ENCODE measurements around the gene SDK2. TPM values are rescaled to one million over a fixed set of nuclear protein-coding genes. Genes with fewer than 3 reads are reported as not detected.

SDK2 gene
- total RNA-seq, 4 donors from 2014 or later, result 1.4 to 6.8 (median 3.3) TPM

DNA sequence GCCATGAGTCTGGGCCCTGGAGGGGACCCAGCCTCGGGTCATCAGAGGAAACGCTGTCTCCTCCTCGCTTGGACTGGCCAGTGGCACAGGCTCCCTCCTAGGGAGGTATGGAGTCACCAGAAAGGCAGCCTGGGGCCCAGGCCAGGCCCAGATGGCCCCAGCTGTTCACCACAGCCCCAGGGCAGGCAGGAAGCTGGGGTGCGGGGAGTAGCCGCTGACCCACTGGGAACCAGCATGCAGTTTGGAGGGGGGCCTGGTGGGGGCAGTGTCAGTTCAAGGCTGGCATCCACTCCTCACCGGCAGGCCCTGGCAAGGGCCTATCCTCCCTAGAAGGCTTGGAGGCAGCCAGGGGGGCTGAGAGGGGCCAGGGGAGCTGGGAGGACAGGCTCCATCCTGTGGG lies 48.8 kb downstream of the SDK2 start:
- no peak overlapping the region for H3K4me3 ChIP-seq
- H3K36me3 ChIP-seq, result no peaks in the 10 kb centered on the region
- no peak overlapping the region for H3K27ac ChIP-seq
- peaks cover 5% of the 10 kb centered on the region for H3K4me1 ChIP-seq
- no peaks in the 10 kb centered on the region for H3K27me3 ChIP-seq
- no peaks in the 10 kb centered on the region for H3K9me3 ChIP-seq
- TF ChIP-seq, protein P1, sequence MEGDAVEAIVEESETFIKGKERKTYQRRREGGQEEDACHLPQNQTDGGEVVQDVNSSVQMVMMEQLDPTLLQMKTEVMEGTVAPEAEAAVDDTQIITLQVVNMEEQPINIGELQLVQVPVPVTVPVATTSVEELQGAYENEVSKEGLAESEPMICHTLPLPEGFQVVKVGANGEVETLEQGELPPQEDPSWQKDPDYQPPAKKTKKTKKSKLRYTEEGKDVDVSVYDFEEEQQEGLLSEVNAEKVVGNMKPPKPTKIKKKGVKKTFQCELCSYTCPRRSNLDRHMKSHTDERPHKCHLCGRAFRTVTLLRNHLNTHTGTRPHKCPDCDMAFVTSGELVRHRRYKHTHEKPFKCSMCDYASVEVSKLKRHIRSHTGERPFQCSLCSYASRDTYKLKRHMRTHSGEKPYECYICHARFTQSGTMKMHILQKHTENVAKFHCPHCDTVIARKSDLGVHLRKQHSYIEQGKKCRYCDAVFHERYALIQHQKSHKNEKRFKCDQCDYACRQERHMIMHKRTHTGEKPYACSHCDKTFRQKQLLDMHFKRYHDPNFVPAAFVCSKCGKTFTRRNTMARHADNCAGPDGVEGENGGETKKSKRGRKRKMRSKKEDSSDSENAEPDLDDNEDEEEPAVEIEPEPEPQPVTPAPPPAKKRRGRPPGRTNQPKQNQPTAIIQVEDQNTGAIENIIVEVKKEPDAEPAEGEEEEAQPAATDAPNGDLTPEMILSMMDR (IDR thresholded peaks at IDR 0.05), result peak in 1 of 2 donors; percentile 27
- TF ChIP-seq POLR2A (IDR thresholded peaks at IDR 0.05) (no peak), EP300 (IDR thresholded peaks at IDR 0.05) (no peak), POLR2AphosphoS5 (IDR thresholded peaks at IDR 0.05) (no peak)
- DNase-seq (ENCODE audit: low spot score in 2 of 2), result no peak
- no CpG with 5 or more reads among the region's 6 CpGs for WGBS

GRCh38 chr17:73595068-73595467 lies 49.2 kb downstream of the SDK2 start:
- Histone ChIP-seq H3K4me3 (no peak overlapping the region), H3K27ac (no peak overlapping the region), H3K9me3 (no peaks in the 10 kb centered on the region), H3K27me3 (no peaks in the 10 kb centered on the region), H3K36me3 (no peaks in the 10 kb centered on the region), H3K4me1 (peaks cover 5% of the 10 kb centered on the region)
- WGBS, result 99% methylated on average over 6 of the region's 6 CpGs
- TF ChIP-seq POLR2AphosphoS5 (IDR thresholded peaks at IDR 0.05) (no peak), POLR2A (IDR thresholded peaks at IDR 0.05) (no peak), EP300 (IDR thresholded peaks at IDR 0.05) (no peak)
- TF ChIP-seq, protein P1 (IDR thresholded peaks at IDR 0.05), result no peak
- DNase-seq (ENCODE audit: low spot score in 2 of 2), result no peak

GRCh38 chr17:73594598-73594997 lies 49.6 kb downstream of the SDK2 start:
- whole genome bisulfite sequencing, result 100% methylated on average over 1 of the region's 1 CpG
- H3K27ac ChIP-seq, result no peak overlapping the region
- no peak overlapping the region for H3K4me3 ChIP-seq
- no peaks in the 10 kb centered on the region for H3K9me3 ChIP-seq
- DNase-seq (ENCODE audit: low spot score in 2 of 2), result no peak
- TF ChIP-seq, protein P1 (IDR thresholded peaks at IDR 0.05), result no peak
- peaks cover 5% of the 10 kb centered on the region for H3K4me1 ChIP-seq
- H3K36me3 ChIP-seq, result no peaks in the 10 kb centered on the region
- no peaks in the 10 kb centered on the region for H3K27me3 ChIP-seq

DNA sequence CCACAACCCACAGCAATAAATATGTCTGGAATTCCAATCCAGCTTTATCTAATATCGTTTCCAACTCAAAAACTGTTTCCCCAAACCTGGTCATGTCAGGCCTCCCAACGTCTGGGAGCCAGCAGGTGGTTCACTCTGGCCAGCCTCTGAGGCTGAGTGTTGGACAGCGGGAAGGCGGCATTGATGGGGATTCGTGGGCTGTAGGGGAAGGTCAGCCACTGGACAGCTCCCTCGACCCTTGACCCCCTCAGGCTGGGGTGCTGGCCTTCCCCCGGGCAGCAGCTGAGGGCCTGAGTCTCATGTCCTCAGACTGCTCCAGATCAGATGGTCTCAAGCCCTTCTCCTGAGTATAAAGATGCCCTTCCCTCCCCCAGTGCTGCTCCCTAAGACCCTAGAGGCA lies 50.2 kb downstream of the SDK2 start:
- H3K9me3 ChIP-seq, result no peaks in the 10 kb centered on the region
- H3K36me3 ChIP-seq, result no peaks in the 10 kb centered on the region
- no peaks in the 10 kb centered on the region for H3K27me3 ChIP-seq
- no peak for TF ChIP-seq POLR2AphosphoS5 (IDR thresholded peaks at IDR 0.05)
- TF ChIP-seq EP300 (IDR thresholded peaks at IDR 0.05), result no peak
- no peak for TF ChIP-seq POLR2A (IDR thresholded peaks at IDR 0.05)
- TF ChIP-seq, protein P1 (IDR thresholded peaks at IDR 0.05), result no peak
- no peak for DNase-seq (ENCODE audit: low spot score in 2 of 2)
- no peak overlapping the region for H3K4me3 ChIP-seq
- no peak overlapping the region for H3K27ac ChIP-seq
- WGBS, result 89% methylated on average over 7 of the region's 7 CpGs
- peaks cover 5% of the 10 kb centered on the region for H3K4me1 ChIP-seq

- H3K27me3 ChIP-seq, result no peaks in the 10 kb centered on the region
- H3K9me3 ChIP-seq, result no peaks in the 10 kb centered on the region
- TF ChIP-seq EP300 (IDR thresholded peaks at IDR 0.05) (no peak), POLR2A (IDR thresholded peaks at IDR 0.05) (no peak), POLR2AphosphoS5 (IDR thresholded peaks at IDR 0.05) (no peak)
- TF ChIP-seq, protein P1 (IDR thresholded peaks at IDR 0.05), result no peak
- no peak for DNase-seq (ENCODE audit: low spot score in 2 of 2)
- no peaks in the 10 kb centered on the region for H3K36me3 ChIP-seq
- no peak overlapping the region for H3K4me3 ChIP-seq
- no peak overlapping the region for H3K27ac ChIP-seq
- 90% methylated on average over 6 of the region's 7 CpGs for WGBS
- peaks cover 10% of the 10 kb centered on the region for H3K4me1 ChIP-seq
These were observed 50.8 kb downstream of the SDK2 start for GRCh38 chr17:73593249-73593965.
